Natural killer cell (primary cell): ENCODE results near the gene FEM1C. TPM values are rescaled to one million over a fixed set of nuclear protein-coding genes. Genes with fewer than 3 reads are reported as not detected.
"Not testable (repeated sequence)": the region's sequence is repeated elsewhere in the genome, so short reads cannot be mapped to it uniquely, and the experiment has no call there.

Experiments used
- ATAC-seq, 3 donors: fragments of 150-1000 bp in 2 of 3; fragments of 200-7000 bp in 1 of 3; cut with Tn5 transposase; 1 replicate in 1 of 3; 2 replicates in 2 of 3; pipeline ENCODE4 v1.10.0; 2021; ENCODE audit warnings: mild to moderate bottlenecking in 2 of 3, moderate library complexity in 2 of 3
- DNase-seq, 2 donors: peaks; one replicate each; pipeline versions ENCODE4 v3.0.0 to v3.0.0-alpha.2; 2013 to 2021; ENCODE audit warnings: mixed read lengths in 1 of 2
- H3K27ac ChIP-seq: one replicate; pipeline ENCODE4 v1.5.1; 2013; ENCODE audit warnings: mild to moderate bottlenecking, low read length
- H3K27me3 ChIP-seq: one replicate; pipeline ENCODE4 v1.6.1; 2013; ENCODE audit warnings: low read length; ENCODE audit not compliant: control insufficient read depth, insufficient read depth
- H3K36me3 ChIP-seq: one replicate; pipeline ENCODE4 v1.6.1; 2013; ENCODE audit warnings: low read length; ENCODE audit not compliant: control insufficient read depth, insufficient read depth
- H3K4me1 ChIP-seq: one replicate; pipeline ENCODE4 v1.6.1; 2013; ENCODE audit warnings: low read length; ENCODE audit not compliant: control insufficient read depth, insufficient read depth
- H3K4me3 ChIP-seq: one replicate; pipeline ENCODE4 v1.5.1; 2013; ENCODE audit warnings: low read length
- H3K9me3 ChIP-seq: one replicate; pipeline ENCODE4 v1.6.1; 2013; ENCODE audit warnings: low read length; ENCODE audit not compliant: control insufficient read depth, insufficient read depth
- H3K27ac Mint-ChIP-seq, 2 donors: one replicate each; pipeline ENCODE4 v1.8.0; 2022; ENCODE audit warnings: mild to moderate bottlenecking in 2 of 2, mixed read lengths in 2 of 2, moderate library complexity in 1 of 2
- H3K27me3 Mint-ChIP-seq, 2 donors: one replicate each; pipeline ENCODE4 v1.8.0; 2022; ENCODE audit warnings: low read depth in 2 of 2, mixed read lengths in 2 of 2
- H3K36me3 Mint-ChIP-seq: one replicate; pipeline ENCODE4 v1.8.0; 2022; ENCODE audit warnings: mixed read lengths
- H3K4me1 Mint-ChIP-seq, 2 donors: one replicate each; pipeline ENCODE4 v1.8.0; 2022; ENCODE audit warnings: mixed read lengths in 2 of 2
- H3K4me3 Mint-ChIP-seq: one replicate; pipeline ENCODE4 v1.8.0; 2022; ENCODE audit warnings: mild to moderate bottlenecking, moderate library complexity, mixed read lengths
- H3K9me3 Mint-ChIP-seq, 2 donors: one replicate each; pipeline ENCODE4 v1.8.0; 2022; ENCODE audit warnings: mixed read lengths in 2 of 2
- CTCF ChIP-seq: fragments of 200-600 bp; IDR thresholded peaks from one replicate; pipeline ENCODE4 v1.8.0; 2022; ENCODE audit warnings: antibody characterized with exemption
- WGBS: methylation state at CpG from one replicate; pipeline ENCODE4 v1.1.7; 2013; ENCODE audit warnings: missing lambda C conversion rate; ENCODE audit not compliant: insufficient coverage; 5-methylcytosine and 5-hydroxymethylcytosine counted together
- intact Hi-C: fragments of 100-400 bp; cut with micrococcal nuclease; formaldehyde crosslinking; loops from one replicate; pipeline ENCODE4 v1.14.2; 2022
- total RNA-seq, 4 donors: library from RNA; stranded (reverse); fragments of 120-200 nt in 1 of 4; gene quantifications; one replicate each; pipeline versions ENCODE4 v1.2.3 to v1.2.4, GENCODE V29; 2013 to 2022

FEM1C gene
- total RNA-seq, 3 donors from 2014 or later (not counting 1 experiment from before 2014, with no cell fraction given) = 33.8 to 48.6 (median 36.2) TPM

DNA sequence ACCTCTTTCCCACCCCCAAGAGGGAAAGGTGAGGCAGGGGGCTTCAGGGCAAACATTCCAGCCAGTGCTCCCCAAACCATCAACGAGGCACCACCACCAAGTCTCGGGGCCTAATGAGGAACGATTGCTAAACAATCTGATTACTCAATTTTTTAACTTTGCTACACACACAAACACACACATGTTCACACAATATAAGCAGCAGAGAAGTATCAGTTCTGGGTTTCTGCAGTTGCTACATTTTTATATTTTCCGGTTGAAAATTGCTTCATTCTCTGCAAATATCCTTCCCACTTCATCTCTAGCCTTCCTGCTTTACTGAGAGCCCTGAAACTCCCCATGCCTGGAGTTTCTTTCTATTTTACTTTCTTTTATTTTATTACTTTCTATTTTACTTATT is 60.2 kb downstream of the FEM1C start:
- ATAC-seq (no peak), DNase-seq (no peak)
- Mint-ChIP-seq H3K4me1 (no peaks in the 10 kb centered on the region), H3K36me3 (no peaks in the 10 kb centered on the region), H3K9me3 (no peaks in the 10 kb centered on the region), H3K27ac (no peak overlapping the region), H3K4me3 (no peak overlapping the region), H3K27me3 (peaks cover 12 to 28% of the 10 kb centered on the region in 2 donors)
- WGBS = 56% methylated on average over 4 of the region's 4 CpGs
- no peak overlapping the region for H3K27ac ChIP-seq
- no peaks in the 10 kb centered on the region for H3K27me3 ChIP-seq
- H3K9me3 ChIP-seq = no peaks in the 10 kb centered on the region
- H3K4me1 ChIP-seq = no peaks in the 10 kb centered on the region
- intact Hi-C loops = no loop called here
- H3K4me3 ChIP-seq = no peak overlapping the region
- no peaks in the 10 kb centered on the region for H3K36me3 ChIP-seq
- TF ChIP-seq CTCF = no peak

GRCh38 chr5:115480900-115481299 is 63.7 kb downstream of the FEM1C start:
- no peak for DNase-seq

GRCh38 chr5:115480271-115480670 is 64.3 kb downstream of the FEM1C start:
- WGBS = 80% methylated on average over 4 of the region's 4 CpGs
- H3K9me3 ChIP-seq = no peaks in the 10 kb centered on the region
- H3K36me3 ChIP-seq = no peaks in the 10 kb centered on the region
- H3K27me3 ChIP-seq = no peaks in the 10 kb centered on the region
- H3K9me3 Mint-ChIP-seq = no peaks in the 10 kb centered on the region
- no peak for TF ChIP-seq CTCF
- DNase-seq (no peak), ATAC-seq (no peak)
- no peak overlapping the region for H3K4me3 ChIP-seq
- H3K27ac Mint-ChIP-seq = no peak overlapping the region
- no peak overlapping the region for H3K4me3 Mint-ChIP-seq
- peaks cover 19 to 37% of the 10 kb centered on the region in 2 donors for H3K27me3 Mint-ChIP-seq
- no peaks in the 10 kb centered on the region for H3K36me3 Mint-ChIP-seq
- intact Hi-C loops = no loop called here
- no peaks in the 10 kb centered on the region for H3K4me1 ChIP-seq
- H3K27ac ChIP-seq = no peak overlapping the region
- no peaks in the 10 kb centered on the region for H3K4me1 Mint-ChIP-seq

More at GRCh38 chr5:115480900-115481299, 63.7 kb downstream of the FEM1C start:
- H3K9me3 ChIP-seq = no peaks in the 10 kb centered on the region
- intact Hi-C loops = no loop called here
- TF ChIP-seq CTCF = no peak
- H3K4me1 ChIP-seq = no peaks in the 10 kb centered on the region
- ATAC-seq = no peak
- no peaks in the 10 kb centered on the region for H3K27me3 ChIP-seq
- H3K9me3 Mint-ChIP-seq = no peaks in the 10 kb centered on the region
- no peak overlapping the region for H3K27ac Mint-ChIP-seq
- H3K27ac ChIP-seq = no peak overlapping the region
- H3K4me1 Mint-ChIP-seq = no peaks in the 10 kb centered on the region
- H3K4me3 Mint-ChIP-seq = no peak overlapping the region
- H3K4me3 ChIP-seq = no peak overlapping the region
- no peaks in the 10 kb centered on the region for H3K36me3 ChIP-seq
- no peaks in the 10 kb centered on the region for H3K36me3 Mint-ChIP-seq
- peaks cover 19 to 34% of the 10 kb centered on the region in 2 donors for H3K27me3 Mint-ChIP-seq

DNA sequence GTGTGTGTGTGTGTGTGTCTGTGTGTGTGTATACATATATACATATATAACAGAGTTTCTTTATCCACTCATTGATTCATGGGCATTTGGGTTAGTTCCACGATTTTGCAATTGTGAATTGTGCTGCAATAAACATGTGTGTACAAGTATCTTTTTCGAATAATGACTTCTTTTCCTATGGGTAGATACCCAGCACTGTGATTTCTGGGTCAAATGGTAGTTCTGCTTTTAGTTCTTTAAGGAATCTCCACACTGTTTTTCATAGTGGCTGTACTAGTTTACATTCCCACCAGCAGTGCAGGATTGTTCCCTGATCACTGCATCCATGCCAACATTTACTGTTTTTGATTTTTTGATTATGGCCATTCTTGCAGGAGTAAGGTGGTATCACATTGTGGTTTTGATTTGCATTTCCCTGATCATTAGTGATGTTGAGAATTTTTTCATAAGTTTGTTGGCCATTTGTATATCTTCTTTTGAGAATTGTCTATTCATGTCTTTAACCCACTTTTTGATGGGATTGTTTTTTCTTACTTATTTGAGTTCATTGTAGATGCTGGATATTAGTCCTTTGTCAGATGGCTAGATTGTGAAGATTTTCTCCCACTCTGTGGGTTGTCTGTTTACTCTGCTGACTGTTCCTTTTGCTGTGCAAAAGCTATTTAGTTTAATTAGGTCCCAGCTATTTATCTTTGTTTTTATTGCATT is 65.3 kb downstream of the FEM1C start:
- DNase-seq = not testable (repeated sequence)
- peaks cover 19 to 33% of the 10 kb centered on the region in 2 donors for H3K27me3 Mint-ChIP-seq

More for the DNA sequence above, 65.3 kb downstream of the FEM1C start:
- H3K27ac ChIP-seq, ATAC-seq, H3K27ac Mint-ChIP-seq, H3K9me3 ChIP-seq, H3K27me3 ChIP-seq, H3K9me3 Mint-ChIP-seq, H3K36me3 ChIP-seq, H3K4me1 ChIP-seq, H3K4me3 Mint-ChIP-seq, H3K4me1 Mint-ChIP-seq, H3K36me3 Mint-ChIP-seq, H3K4me3 ChIP-seq, intact Hi-C loops: not testable (repeated sequence)
- 75% methylated on average over 1 of the region's 2 CpGs for WGBS
